Measurements from ENCODE around the gene ABI2.
A peak's percentile ranks its signal among the peaks of the same experiment; 100 is the strongest.

GRCh38 chr2:203396667-203397066 is 68.5 kb downstream of the ABI2 start:
- peak; percentile 27 to 42 for TF ChIP-seq CTCF (conservative IDR thresholded peaks at IDR 0.05 in 1 of 2, IDR thresholded peaks at IDR 0.05 in 1 of 2; ENCODE audit: extremely low read depth in 1 of 2, insufficient read depth in 1 of 2, low read depth in 1 of 2, low read length in 2 of 2)
- TF ChIP-seq EZH2 (IDR thresholded peaks at IDR 0.05; ENCODE audit: borderline replicate concordance, low read length), result no peak
